Stimulated activated CD4-positive, alpha-beta T cell treated with anti-CD3 and anti-CD28 coated beads, Interleukin-1b, Interleukin-23, amount 100 ng/mL, for 48 hours (primary cell): ENCODE results near the gene HNRNPUL2.

Source experiments
- DNase-seq: peaks from one replicate; pipeline ENCODE4 v3.0.0-alpha.2; 2020

The HNRNPUL2 gene

DNA sequence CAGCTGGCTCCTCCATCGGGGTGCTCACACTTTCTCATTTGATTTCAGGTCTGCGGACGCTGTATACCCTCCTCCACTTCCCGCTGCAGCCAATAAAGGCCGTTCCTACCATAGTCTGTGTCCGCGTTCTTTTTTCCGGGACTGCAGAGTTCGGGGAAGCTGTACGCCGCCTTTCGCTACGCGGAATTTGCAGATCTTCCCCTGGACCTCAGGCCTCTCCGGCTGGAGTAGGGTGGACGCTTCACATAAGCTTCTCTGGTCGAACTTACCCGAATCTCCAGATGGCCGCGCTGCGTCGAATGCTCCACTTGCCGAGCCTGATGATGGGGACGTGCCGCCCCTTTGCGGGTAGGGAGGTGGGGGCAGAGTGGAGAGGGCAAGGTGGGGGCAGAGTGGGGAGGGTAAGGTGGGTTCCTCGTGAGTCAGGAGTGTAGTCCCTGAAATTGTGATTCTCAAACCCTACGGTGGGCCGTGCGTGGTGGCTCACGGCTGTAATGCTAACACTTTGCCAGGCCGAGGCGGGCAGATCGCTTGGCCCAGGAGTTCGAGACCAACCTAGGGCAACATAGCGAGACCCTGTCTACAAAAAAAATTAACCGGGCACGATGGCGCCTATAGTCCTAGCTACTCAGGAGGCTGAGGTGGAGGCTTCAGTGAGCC, 61.5 kb downstream of the HNRNPUL2 start:
- DNase-seq, result peak; percentile 54

DNA sequence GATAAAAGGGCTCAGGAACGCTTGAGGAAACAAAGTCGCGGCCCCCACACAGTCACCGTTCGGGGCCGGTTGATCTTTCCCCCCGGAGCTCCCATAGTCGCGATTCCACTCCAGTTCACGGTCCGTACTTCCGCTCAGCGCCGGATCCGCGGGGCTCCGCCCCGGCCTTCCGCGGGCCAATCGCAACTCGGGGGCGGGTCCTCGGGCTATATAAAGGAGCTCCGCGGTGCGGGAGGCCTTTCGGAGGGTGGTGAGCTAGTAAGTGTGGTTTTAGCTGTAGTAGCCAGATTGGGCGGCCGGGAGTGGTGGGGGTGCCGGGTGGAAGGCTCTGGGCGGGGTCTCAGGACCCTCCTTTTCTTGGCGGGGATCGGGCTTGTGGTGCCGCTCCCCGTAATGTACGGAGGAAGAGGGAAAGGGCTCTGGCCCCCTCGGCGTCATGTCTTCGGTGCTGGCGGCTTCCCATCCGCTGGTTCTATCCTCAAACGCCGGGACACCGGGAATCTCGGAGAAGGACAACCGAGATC, 62.1 kb downstream of the HNRNPUL2 start, which contains the start of the genes C11orf98 and CSKMT:
TSS of gene C11orf98 (minus strand) at position 136 of the 524 bp plus-strand sequence. CDS start at position 95, 41 bp downstream.
TSS of gene CSKMT (plus strand) at position 238 of the 524 bp plus-strand sequence. CDS start 568 bp downstream, outside the sequence.
- DNase-seq, result peak; percentile 96

DNA sequence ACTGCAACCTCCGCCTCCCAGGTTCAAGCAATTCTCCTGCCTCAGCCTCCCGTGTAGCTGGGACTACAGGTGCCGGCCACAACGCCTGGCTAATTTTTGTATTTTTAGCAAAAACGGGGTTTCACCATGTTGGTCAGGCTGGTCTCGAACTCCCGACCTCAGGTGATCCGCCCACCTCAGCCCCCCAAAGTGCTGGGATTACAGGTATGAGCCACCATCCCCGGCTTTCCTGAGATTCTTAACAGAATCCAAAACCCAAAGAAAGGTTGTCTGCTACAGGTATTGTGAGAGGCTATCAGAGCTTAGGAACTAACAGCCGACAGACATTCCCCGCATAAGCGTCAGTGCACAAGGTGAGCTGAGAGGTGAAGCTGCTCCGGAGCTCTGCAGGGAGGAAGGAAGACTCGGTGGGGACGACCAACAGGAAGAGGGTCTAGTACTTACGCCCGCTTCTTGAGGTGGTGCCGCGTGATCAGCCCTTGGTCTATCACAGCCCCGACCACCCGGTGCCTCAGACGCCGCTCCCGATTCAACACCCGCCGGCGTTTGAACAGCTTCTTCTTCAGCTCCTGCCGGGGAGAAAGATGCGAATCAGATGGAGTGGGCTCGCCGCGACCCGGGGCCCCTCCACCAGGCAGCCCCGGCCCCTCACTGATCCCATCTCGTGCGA, 62.7 kb downstream of the HNRNPUL2 start:
- peak; percentile 63 for DNase-seq
